Stomach smooth muscle (tissue), 2 donors: ENCODE measurements around the gene CEP170B.
"Not testable (repeated sequence)": the region's sequence is repeated elsewhere in the genome, so short reads cannot be mapped to it uniquely, and the experiment has no call there.

ENCODE experiments used
- H3K27ac ChIP-seq: one replicate; pipeline ENCODE4 v1.7.0; 2013; ENCODE audit warnings: mild to moderate bottlenecking, low read length, inconsistent platforms
- H3K27me3 ChIP-seq, 2 donors: one replicate each; pipeline ENCODE4 v1.7.0; 2013; ENCODE audit warnings: low read length in 2 of 2; ENCODE audit not compliant: insufficient read depth in 2 of 2, control insufficient read depth in 1 of 2
- H3K36me3 ChIP-seq, 2 donors: one replicate each; pipeline ENCODE4 v1.7.0; 2013; ENCODE audit warnings: low read length in 2 of 2; ENCODE audit not compliant: control insufficient read depth in 2 of 2, insufficient read depth in 2 of 2
- H3K4me1 ChIP-seq: one replicate; pipeline ENCODE4 v1.7.0; 2013; ENCODE audit warnings: low read length; ENCODE audit not compliant: control insufficient read depth, insufficient read depth
- H3K4me3 ChIP-seq, 2 donors: one replicate each; pipeline ENCODE4 v1.7.0; 2013; ENCODE audit warnings: low read length in 2 of 2
- H3K9ac ChIP-seq, 2 donors: one replicate each; pipeline ENCODE4 v1.7.0; 2013; ENCODE audit warnings: low read length in 2 of 2, mild to moderate bottlenecking in 1 of 2
- H3K9me3 ChIP-seq, 2 donors: one replicate each; pipeline ENCODE4 v1.7.0; 2013; ENCODE audit warnings: low read length in 2 of 2; ENCODE audit not compliant: control insufficient read depth in 2 of 2
- donor health status: healthy.
- donor health status: Pancreatic carcinoma.

Gene CEP170B

DNA sequence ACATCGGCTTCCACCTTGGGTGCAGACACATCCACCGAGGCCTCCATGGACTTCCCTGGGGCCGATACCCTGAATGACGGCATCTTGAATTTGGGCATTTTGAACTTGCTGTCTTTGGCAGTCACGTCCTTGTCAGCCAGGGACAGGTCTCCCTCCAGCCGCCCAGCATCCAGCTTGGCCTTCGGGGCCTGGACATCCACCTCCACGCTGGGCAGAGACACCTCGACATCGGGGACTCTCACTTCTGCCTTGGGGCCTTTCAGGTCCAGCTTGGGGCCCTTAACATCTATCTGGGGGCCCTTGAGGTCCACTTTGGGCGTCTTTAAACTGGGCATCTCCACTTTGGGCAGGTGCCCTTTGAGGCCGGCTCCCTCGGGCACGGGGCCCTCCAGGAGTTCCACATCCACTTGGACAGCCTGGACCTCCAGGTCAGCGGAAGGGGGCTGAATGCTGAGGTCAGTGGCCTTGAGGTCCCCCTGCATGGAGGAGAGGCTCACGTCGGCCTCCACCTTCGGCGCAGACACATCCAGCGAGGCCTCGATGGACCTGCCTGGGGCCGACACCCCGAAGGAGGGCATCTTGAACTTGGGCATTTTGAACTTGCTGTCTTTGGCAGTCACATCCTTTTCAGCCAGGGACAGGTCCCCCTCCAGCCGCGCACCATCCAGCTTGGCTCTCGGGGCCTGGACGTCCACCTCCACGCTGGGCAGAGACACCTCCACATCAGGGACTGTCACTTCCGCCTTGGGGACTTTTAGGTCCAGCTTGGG is 79.6 kb downstream of the CEP170B start:
- H3K27ac ChIP-seq, H3K4me3 ChIP-seq, H3K9ac ChIP-seq, H3K27me3 ChIP-seq, H3K4me1 ChIP-seq, H3K9me3 ChIP-seq: not testable (repeated sequence)
- peaks cover 18 to 24% of the 10 kb centered on the region in 2 donors for H3K36me3 ChIP-seq

DNA sequence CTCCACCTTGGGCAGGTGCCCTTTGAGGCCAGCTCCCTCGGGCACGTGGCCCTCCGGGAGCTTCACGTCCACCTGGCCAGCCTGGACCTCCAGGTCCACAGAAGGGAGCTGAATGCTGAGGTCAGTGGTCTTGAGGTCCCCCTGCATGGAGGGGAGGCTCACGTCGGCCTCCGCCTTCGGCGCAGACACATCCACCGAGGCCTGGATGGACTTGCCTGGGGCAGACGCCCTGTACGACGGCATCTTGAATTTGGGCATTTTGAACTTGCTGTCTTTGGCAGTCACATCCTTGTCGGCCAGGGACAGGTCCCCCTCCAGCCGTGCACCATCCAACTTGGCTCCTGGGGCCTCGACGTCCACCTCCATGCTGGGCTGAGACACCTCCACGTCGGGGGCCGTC is 80.2 kb downstream of the CEP170B start:
- H3K27me3 ChIP-seq, H3K27ac ChIP-seq, H3K9me3 ChIP-seq, H3K4me1 ChIP-seq, H3K4me3 ChIP-seq, H3K9ac ChIP-seq: not testable (repeated sequence)
- peaks cover 16 to 18% of the 10 kb centered on the region in 2 donors for H3K36me3 ChIP-seq
